ENCODE measurements around the gene EFCAB8. TPM values are rescaled to one million over a fixed set of nuclear protein-coding genes. Genes with fewer than 3 reads are reported as not detected.

EFCAB8 gene
- total RNA-seq, 1 experiment from 2014 or later = 0.09 TPM

DNA sequence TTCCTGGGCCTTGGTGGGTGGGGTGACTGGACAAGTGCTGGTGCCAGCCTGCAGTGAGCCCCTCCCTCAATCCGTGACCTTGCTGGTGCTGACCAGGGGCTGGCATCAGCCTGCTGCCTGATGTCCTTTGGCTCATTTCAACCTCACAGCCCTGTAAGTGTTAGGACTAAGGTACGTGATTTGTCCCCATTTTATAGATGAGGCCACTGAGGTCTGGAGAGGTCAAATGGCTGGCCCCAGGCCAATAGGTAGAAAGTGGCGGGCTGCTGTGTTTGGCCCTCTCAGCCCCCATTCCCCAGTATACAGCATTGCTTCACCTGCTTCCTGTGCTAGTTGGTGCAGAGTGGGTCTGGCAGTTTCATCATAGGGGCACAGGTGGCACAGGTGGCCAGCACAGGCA is 20.1 kb downstream of the EFCAB8 start:
- Mint-ChIP-seq H3K27me3 (ENCODE audit: low read depth) (peaks cover 2% of the 10 kb centered on the region; the same call in 1 of the 2 replicates), H3K4me1 (peaks cover 3 to 5% of the 10 kb centered on the region in 2 experiments; a peak in 3 of 4 replicates), H3K36me3 (ENCODE audit: insufficient read depth in 1 of 3, low read depth in 3 of 3) (no peaks in the 10 kb centered on the region; a peak in 2 of 7 replicates), H3K4me3 (no peak overlapping the region), H3K9me3 (no peaks in the 10 kb centered on the region), H3K27ac (no peak overlapping the region; a peak in 1 of 7 replicates)
- no peak overlapping the region for H2BK20ac ChIP-seq (ENCODE audit: low read depth, low read length, poor library complexity, severe bottlenecking)
- H2BK15ac ChIP-seq (ENCODE audit: low read depth, low read length) = no peak overlapping the region
- H3K18ac ChIP-seq (ENCODE audit: insufficient read length, low read depth, low read length) = no peak overlapping the region
- no peak overlapping the region for H3K23ac ChIP-seq (ENCODE audit: insufficient read length, low read depth, low read length)
- no peak overlapping the region for H3K4ac ChIP-seq (ENCODE audit: low read depth, low read length)
- H4K91ac ChIP-seq (ENCODE audit: insufficient read length, low read depth, low read length) = no peak overlapping the region
- no peak overlapping the region for H3K27ac ChIP-seq (ENCODE audit: insufficient read length, low read depth, low read length)
- H3K9me3 ChIP-seq (ENCODE audit: control insufficient read depth, low read depth, low read length) = no peaks in the 10 kb centered on the region
- H3K56ac ChIP-seq (ENCODE audit: insufficient read length, low read depth, low read length) = no peak overlapping the region
- no peak overlapping the region for H3K4me2 ChIP-seq (ENCODE audit: insufficient read depth, insufficient read length, low read length)
- no peaks in the 10 kb centered on the region for H3K79me1 ChIP-seq (ENCODE audit: insufficient read depth, low read depth, low read length, poor library complexity, severe bottlenecking)
- H3T11ph ChIP-seq (ENCODE audit: low read length) = no peak overlapping the region
- H3K4me1 ChIP-seq (ENCODE audit: insufficient read depth, low read length) = no peaks in the 10 kb centered on the region
- H3K27me3 ChIP-seq (ENCODE audit: insufficient read depth, low read length) = no peaks in the 10 kb centered on the region
- H3K23me2 ChIP-seq (ENCODE audit: insufficient read length, low read depth, low read length, poor library complexity, severe bottlenecking) = no peaks in the 10 kb centered on the region
- H4K20me1 ChIP-seq (ENCODE audit: control insufficient read depth, insufficient read depth, insufficient read length) = no peaks in the 10 kb centered on the region
- H3K14ac ChIP-seq (ENCODE audit: insufficient read depth, low read length) = no peak overlapping the region
- no peak overlapping the region for H2BK12ac ChIP-seq (ENCODE audit: insufficient read length, low read depth, low read length)
- H3K79me2 ChIP-seq (ENCODE audit: insufficient read depth, low read length) = no peaks in the 10 kb centered on the region
- no peak overlapping the region for H4K8ac ChIP-seq (replicated peaks; ENCODE audit: insufficient read length, low read depth, low read length)
- no peak overlapping the region for H4K5ac ChIP-seq (ENCODE audit: insufficient read length, low read depth, low read length)
- no peak overlapping the region for H2AFZ ChIP-seq (ENCODE audit: low read length)
- TF ChIP-seq, protein P1, sequence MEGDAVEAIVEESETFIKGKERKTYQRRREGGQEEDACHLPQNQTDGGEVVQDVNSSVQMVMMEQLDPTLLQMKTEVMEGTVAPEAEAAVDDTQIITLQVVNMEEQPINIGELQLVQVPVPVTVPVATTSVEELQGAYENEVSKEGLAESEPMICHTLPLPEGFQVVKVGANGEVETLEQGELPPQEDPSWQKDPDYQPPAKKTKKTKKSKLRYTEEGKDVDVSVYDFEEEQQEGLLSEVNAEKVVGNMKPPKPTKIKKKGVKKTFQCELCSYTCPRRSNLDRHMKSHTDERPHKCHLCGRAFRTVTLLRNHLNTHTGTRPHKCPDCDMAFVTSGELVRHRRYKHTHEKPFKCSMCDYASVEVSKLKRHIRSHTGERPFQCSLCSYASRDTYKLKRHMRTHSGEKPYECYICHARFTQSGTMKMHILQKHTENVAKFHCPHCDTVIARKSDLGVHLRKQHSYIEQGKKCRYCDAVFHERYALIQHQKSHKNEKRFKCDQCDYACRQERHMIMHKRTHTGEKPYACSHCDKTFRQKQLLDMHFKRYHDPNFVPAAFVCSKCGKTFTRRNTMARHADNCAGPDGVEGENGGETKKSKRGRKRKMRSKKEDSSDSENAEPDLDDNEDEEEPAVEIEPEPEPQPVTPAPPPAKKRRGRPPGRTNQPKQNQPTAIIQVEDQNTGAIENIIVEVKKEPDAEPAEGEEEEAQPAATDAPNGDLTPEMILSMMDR (conservative IDR thresholded peaks at IDR 0.05) = no peak
- DNase-seq = no peak
- no peak overlapping the region for H2BK5ac ChIP-seq (ENCODE audit: insufficient read length, low read length)
- no CpG with 5 or more reads among the region's 3 CpGs for whole genome bisulfite sequencing (ENCODE audit: extremely low coverage, insufficient read length, low lambda C conversion rate)
- H2BK120ac ChIP-seq (ENCODE audit: low read depth, low read length, poor library complexity, severe bottlenecking) = no peak overlapping the region
- no peak overlapping the region for H3K9ac ChIP-seq (ENCODE audit: extremely low read depth, insufficient read length, low read length)
- H2AK5ac ChIP-seq (ENCODE audit: insufficient read length, low read length) = no peak overlapping the region

Data from H9 (cell line).